Fibroblast of skin of right quadriceps (primary cell): ENCODE measurements around the gene EIF1AD.
"Not testable (repeated sequence)": the region's sequence is repeated elsewhere in the genome, so short reads cannot be mapped to it uniquely, and the experiment has no call there.

Experiments used
- DNase-seq: peaks from one replicate; pipeline ENCODE4 v3.0.0-alpha.2; 2013

EIF1AD gene

DNA sequence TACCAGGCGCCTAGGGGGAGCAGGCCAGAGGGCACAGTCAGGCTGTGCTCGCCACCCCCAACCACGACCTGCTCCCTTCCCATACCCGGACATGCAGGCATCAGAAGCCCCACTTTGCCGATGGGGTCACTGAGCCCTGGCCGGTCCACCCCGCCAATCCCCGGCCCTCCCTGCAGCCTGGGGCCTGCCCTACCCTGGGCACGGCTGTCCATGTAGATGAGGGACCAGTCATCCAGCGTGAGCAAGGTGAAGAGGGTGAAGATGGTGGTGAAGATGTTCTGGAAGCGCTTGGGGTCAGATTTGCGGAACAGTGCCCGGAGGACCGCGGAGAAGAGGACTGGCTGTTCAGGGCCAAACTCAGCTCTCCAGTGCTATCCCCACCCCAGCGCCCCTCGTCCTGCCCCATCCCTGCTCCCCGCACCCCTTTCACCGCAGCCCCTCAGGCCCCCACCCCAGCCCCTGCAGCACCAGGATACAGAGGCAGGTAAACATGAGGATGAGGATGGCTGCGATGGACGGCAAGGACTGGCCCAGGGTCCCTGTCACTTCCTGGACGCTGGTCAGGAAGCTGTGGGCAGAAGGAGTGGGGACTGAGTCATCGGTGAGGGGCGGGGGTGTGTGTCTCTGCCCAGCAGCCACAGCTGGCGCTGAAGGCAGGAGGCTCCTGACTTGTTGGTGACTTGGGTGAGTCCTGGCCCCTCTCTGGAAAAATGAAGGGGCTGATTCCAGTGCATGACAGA lies 18.8 kb upstream of the EIF1AD start:
- peak; percentile 49 for DNase-seq

DNA sequence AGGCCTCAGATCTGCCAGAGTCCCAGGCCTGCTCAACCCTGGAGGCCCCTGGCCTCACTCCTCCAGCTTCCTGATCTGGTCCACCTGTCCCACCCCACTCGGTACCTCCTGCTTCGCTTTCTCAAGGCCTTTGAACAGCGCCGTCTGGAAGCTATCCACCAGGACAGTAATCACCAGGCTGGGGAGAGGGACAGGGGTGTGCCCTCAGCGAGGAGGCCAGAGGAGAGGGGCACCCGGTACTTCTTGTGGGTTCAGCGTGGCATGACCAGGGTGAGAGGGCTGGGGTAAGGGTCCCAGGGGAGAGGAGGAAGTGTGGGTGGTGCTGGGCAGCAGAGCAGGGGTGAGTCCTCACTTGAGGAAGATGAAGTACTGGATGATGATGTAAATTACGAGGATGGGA lies 18.3 kb upstream of the EIF1AD start:
- no peak for DNase-seq

DNA sequence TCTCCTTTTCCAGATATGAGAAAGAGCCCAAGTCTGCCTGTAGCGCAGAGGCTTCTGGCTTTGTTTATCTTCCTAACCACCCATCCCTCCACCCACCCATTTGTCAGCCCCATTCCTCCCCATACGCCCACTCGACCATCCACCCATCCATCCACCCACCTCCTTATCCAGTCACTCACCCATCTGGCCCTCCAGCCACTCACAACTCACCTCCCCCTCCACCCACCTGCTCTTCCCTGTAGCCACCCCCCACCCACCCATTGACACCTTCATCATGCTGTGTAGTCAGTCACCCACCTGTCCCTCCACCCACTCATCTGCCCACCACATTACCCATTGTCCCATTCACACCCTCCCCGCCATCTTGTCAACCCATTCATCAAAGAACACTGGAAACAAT lies 15.4 kb upstream of the EIF1AD start:
- no peak for DNase-seq

DNA sequence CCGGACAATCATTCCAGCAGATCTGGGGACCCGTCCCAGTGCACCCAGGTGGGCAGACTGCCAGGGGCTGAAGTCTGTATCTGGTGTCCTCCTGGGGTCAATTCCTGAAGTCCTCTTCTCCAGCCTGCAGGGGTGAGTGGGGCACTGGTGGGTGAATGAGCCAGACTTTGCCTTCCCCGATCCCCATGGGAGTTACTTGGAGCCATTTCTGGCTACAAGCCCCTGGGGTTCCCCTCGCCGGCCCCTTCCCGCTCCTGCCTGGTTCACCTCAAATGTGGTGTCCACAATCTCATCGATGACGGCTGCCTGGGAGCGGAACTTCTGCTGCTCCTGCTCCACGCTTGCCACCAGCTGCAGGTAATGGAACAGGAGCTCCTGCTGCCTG lies 14.8 kb upstream of the EIF1AD start:
- DNase-seq = no peak

DNA sequence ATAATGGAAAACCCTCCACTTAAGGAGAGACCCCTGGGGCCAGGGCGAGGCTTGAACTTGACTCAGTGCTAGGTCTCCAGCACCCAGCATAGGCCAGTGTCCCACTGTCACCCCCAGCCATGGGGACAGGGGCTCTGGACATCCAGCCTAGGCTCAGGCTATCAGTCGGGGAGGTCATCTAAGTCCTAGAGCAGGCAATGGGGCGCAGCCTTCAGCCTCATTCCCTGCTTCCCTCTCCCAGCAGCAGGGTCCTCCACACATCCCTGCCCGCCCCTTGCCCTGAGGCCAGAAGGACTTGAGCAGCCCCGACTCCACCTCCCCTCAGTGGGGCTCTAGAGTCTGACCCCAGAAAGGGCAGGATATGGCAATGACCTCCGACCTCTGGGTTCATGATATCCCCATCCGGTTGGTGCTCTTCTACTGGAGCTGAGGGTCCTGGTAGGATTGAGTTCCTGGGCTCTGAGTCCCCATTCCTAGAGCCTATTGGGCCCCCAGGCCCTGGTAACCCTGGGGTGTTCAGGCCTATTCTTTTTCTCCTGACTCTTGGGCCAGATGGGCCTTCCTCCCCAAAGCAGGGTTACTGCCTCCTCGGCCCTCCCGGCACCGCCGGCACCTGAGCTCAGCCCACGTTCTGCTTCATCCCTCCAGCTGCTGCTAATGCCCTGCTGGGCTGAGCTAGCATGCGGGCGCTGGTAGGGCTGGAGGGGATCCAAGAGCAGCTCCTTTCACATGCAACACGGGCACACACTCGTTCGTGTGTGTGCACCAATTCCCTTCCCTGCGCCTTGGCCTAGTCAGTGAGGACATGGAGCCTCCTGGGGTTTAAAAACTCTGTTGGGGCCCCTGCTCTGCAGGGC lies 14.2 kb upstream of the EIF1AD start:
- no peak for DNase-seq

DNA sequence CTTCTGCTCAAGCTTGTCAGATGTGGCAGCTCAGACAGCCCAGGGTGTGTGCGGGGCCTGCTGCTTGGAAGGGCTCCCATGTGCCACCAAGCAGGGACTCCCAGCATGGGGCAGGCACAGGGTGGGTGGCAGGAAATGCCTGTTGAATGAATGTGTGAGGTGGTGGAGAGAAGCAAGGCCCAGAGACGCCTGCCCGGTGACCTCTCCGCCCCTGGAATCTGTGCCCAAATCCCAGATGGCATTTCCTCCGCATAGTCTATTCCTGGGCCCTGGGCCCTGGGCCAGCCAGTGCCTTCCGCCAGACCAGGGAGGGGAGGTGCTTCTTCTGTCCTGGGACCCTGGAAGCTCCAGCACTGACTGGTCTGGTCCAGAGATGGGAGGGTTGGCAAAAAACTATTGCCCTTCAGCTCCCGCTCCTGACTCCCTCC lies 13.5 kb upstream of the EIF1AD start:
- DNase-seq = peak; percentile 49

DNA sequence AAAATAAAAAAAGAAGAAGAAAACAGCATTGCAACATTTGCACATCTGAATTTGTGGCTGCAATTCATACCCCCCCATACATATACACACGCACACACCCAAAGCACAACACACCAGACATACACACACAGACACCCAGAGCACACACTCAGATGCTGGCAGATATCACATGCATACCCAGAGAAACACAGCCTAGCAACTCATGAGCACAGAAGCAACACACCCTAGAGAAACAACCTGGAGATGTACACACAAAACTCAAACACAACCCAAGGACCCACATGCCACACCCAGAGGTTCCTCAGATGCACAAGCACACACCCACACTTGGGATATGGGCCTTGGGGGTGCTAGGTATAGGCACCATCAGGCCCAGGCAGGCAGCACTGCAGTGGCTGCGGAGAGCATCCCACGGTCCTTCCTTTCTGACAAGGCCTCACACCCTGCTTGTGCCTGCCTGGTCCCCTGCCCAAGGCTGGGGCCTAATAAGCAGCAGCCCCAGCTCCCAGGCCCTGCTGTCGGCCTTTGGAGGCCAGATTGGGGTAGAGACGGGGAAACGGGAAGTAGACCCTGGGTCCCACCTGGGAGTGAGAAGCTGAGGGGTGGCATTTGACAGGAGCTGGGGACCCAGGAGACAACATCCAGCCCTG lies 13.0 kb upstream of the EIF1AD start:
- DNase-seq = no peak

DNA sequence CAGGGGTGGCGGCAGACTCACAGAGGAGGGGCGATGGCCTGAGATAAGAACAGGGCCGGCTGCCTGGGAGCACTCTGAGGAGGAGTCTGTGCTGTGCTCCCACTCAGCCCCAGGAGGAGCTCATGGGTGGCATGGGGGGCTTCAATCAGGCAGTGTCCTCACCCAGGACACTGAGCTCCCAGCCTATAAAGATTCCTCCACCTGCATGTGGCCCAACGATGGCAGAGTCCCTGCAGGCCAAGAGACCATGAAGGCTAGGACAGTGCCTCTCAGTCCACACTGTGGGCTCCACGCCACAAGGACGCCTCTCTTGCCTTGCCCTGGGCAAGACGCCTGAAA lies 11.8 kb upstream of the EIF1AD start:
- DNase-seq = no peak

DNA sequence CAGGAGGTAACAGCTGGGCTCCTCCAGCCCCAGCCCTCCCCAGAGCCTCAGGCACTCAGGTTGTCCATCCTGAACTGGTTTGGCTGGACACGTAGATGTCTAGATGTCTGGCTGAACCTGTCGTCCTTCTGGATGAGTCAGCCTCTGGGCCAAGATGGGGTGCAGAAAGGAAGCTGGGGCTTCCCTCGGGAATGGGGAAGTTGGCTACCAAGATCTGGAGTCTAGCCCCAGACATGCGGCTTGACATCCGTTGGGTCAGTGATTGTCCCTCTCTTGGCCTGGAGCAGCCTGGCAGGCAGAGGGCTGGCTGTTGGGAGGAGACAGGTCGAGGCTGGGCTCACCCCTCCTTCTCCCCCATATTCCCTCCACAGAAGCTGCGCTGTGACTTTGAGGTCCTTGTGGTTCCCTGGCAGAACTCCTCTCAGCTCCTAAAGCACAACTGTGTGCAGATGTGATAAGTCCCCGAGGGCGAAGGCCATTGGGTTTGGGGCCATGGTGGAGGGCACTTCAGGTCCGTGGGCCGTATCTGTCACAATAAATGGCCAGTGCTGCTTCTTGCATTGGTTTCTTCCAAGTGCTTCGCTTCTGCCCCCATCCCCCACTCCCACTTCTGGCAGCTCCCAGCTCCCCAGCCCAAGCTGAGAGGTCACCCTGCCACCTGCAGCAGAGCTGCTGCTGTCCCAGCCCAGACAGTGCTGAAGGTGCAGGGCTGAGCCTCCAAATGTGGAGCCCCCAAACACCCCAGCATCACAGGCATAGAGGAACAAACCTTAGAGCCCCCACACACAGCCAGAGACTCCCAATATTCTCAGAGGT lies 11.2 kb upstream of the EIF1AD start:
- DNase-seq = no peak

DNA sequence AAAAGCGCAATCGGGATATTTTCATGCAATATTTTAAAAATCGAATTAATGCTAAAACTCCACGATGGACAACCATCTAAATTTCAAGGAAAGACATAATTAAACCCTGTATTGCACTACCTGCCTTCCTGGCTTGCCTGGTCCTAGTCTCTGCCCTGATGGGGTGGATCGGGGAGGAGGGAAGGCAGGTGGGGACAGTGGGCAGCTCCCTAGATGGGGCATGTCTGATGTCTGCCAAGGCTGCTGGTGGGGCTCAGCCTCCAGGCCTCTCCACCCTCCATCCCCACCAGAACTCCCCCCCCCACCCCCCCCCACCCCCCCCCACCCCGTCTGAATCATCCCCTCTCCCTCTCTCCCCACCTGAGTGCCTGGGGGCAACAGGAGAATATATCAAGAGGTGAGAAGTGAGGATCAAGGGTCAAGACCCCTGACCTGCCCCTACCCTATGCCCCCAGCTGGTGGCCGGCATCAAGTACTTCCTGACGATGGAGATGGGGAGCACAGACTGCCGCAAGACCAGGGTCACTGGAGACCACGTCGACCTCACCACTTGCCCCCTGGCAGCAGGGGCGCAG lies 10.5 kb upstream of the EIF1AD start:
- no peak for DNase-seq

DNA sequence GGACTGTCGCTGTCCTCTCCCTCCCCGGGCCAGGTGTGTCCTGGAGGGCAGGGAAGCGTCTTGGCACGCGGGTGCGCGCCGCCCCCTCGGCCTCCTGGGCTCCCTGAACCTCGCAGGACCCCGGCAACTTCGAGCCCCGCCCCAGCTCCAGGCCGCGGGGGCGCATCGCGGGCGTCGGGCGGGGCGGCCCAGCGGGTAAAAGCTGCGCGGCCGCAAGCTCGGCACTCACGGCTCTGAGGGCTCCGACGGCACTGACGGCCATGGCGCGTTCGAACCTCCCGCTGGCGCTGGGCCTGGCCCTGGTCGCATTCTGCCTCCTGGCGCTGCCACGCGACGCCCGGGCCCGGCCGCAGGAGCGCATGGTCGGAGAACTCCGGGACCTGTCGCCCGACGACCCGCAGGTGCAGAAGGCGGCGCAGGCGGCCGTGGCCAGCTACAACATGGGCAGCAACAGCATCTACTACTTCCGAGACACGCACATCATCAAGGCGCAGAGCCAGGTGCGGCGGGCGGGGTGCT lies 9.9 kb upstream of the EIF1AD start, which contains the start of gene CST6:
Gene CST6 (plus strand): TSS at position 224 of the 519 bp plus-strand sequence. CDS start 37 bp downstream, at position 261.
- DNase-seq = no peak

DNA sequence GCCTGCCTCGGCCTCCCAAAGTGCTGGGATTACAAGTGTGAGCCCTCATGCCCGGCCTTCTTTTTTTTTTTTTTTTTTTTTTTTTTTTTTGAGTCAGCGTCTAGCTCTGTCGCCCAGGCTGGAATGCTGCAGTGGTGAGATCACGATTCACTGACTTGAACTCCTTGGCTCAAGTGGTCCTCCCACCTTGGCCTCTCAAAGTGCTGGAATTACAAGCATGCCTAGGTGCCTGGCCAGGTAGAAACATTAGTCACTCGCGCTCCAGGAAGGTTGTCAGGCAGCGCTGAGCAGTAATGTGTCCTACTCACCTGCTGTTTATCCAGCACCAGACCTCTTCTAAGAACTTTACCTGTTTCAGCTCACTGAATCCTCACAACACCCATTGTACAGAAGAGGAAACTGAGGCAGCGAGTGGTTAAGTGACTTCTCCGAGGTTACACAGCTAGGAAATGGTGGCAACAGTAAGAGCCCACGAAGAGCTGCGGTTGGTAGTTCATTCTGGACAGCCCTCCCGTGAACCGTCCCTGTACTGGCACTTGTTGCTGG lies 9.4 kb upstream of the EIF1AD start:
- peak; percentile 44 for DNase-seq

DNA sequence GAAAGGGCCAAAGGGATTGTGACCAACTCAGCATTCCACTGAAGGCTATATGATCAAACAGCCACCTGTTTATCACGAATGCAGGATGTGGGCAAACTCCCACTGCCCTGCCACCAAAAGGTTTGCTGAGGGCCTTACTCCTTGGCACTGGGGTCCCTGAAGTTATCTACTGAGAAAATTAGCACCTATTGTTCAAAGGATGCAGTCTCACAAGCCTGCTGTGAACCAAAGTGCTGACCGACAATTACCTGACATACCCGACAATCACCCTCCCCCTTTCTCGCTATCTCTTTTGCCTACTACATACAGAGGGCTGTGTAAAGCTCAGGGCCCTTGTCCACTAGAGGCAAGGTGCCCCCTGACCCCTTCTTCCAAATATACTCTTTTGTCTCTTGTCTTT lies 8.1 kb upstream of the EIF1AD start:
- DNase-seq = not testable (repeated sequence)

DNA sequence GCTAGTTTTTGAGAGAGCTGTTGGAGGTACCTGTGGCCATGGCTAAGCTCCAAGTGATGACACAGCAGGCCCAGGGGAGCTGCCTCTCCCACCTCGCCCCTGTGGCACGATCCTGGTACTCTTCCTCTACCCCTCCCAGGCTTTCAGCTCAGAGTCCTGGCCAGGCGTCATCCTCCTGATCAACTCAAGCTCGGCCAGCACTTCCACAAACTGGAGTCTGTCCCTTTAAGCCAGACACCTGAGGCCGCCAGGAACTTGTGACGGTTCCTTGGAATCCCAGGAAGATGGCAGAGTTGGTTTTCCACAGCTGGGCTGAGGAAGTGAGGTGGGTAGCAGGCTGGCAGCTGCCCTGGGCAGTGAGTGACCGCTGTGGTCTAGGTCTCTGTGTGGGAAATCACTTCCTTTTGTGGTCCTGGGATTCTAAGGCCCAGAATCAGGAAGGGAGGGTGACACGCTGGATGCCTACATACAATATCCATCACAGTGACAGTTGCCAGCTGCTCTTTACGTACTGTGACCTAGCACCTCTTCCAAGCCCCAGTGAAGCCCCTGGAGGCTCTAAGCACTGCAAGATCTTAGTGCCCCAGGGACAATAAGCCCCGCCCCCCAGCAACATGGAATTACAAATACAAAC lies 6.6 kb upstream of the EIF1AD start:
- DNase-seq = no peak

DNA sequence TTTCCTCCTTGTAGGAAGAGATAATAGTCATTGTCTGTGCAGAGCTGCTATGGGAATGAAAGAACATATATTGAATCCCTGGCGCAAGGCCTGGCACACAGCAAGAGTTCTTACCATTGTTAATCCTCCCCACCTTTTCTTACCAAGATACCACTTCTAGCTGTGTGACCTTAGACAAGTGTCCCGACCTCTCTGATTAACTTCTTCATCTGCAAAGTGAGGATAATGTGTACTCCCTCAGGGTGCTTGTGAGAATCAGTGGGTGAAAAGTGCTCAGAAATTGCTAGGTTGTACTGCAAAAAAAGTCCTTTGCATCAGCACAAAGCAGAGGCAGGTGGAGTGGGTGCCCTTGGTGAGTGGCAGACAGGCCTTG lies 6.1 kb upstream of the EIF1AD start:
- DNase-seq = no peak

DNA sequence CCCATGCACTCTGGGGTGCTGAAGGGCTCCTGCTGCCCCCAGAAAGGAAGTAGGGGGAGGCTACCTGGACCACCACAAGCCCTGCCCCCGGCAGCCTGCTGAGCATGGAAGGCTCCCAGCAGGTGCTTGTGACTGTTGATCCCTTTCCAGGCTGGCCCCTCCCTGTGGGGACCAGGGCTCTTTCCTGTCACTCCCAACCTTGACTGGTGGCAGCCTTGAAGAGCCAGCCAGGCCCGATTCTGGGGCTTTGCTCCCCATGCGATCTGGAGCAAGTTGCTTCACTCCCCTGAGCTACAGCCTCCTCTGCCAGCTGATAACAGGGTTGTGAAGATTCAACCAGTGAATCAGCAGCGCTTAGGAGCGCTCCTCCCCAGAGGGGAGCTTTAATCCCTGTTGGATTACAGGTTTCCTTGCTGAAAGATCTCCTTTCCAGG lies 5.3 kb upstream of the EIF1AD start:
- DNase-seq = no peak

DNA sequence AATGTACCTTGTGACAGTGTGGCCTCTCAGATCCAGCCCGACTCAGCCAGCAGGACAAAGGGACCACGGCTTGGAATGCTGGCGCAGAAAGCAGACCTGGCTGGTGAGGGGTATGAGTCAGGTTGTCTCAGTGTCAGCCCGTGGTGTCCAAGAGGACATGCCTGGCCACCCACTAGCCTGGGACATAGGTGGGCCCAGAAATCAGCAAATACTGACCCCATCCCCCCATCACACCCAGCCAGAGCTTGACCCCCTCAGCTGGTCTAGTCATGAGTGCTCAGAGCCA lies 4.9 kb upstream of the EIF1AD start:
- no peak for DNase-seq

DNA sequence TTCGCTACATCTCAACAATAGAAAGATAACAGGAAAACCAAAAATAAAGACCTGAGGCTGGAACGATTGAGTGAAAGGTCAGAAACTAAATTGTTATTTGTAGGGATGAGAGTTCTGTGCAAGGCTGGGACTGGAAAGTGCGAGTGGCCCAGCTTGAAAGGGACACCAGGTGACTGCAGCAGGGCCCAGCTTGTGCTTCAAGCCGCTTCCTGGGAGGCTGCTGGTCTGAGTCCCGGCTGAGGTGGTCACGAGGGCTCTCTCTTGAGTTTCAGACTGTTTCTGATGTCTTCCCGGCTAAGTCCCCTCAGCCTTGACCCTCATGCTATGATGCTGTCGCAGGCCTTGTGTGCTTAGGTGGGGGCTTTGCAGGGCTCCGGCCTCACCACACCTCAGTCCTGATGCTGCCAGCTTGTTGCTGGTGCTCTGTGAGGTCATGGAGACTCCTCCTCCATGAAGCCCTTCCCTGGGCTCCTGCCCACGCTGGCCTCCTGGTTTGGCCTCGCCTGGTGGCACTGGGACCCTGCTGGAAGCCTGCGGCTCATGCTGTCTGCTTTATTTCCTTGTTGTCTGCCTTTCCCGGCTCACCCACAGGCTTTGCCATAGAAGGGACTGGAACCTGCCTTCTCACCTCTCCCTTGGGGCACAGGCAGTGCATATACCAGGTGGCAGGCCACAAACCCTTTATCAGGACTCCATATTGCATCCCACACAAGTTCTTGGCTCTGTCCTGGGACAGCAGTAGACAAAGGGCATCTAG lies 4.4 kb upstream of the EIF1AD start:
- DNase-seq = no peak

DNA sequence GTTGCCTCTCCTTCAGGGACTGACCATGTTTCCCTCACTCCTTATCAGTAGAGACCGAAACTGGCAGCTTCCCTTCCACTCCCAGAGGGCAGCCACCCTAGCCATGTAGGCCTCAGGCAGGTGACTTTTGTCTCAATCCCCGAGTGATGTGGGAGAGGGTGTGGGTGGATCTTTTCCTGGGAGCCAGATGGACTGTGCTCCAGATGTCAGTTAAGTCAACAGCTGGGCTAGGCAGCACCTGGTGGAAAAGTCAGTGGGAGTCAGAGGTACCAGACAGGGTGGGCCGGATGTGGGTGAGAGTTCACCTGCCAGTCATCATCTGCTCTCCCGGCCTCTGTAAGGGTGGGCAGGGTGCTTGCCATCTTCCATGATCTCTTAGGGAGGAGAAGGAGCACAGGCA lies 2.2 kb upstream of the EIF1AD start:
- no peak for DNase-seq

DNA sequence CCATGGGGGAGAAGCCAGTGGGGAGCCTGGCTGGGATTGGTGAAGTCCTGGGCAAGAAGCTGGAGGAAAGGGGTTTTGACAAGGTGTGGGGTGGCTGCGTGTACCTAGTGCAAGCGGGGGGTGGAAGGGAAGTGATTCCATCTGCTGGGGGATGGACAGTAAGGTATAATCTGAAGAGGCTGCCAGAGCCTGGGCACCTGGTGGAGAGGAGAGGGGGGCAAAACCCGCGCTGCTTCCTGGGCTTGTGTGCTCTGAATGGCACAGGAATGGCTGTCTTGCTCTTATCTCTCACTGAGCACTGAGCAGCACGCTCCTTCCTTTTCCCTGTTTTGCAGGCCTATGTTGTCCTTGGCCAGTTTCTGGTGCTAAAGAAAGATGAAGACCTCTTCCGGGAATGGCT lies 1.3 kb upstream of the EIF1AD start:
- no peak for DNase-seq

DNA sequence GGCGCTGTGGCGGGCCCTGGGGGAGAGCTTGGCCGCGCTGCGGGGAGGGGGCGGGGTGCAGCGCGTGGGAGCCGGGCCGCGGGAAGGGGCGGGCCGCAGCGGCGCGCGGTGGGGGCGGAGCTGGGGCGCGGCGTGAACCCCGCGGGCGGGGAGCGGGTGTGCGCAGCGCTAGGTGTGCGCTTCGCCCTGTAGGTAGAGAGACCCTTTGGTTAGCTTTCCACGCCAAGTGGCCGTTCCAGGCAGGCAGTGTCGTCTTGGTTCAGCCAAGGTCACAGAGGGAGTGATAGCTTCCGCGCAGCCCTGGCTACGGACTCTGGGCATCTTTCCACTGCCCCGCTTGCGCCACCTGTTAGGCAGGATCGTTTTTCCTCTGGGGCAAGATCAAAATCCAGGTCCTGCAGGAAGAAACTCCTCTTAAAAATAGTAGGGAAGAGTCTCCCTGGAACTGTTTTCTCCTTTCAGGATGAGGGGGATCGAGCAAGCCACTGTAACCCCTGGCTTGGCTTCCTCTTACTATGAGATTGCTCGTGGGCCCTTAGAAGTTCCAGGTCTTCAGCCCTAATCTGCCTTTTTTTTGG lies 780 bp upstream of the EIF1AD start:
- DNase-seq = no peak
